SIG-M5 treated with dmso at 0.1 percent for 504 hours (cell line): ENCODE data around the gene PTPRN2.

ENCODE experiments used
- DNase-seq: peaks from one replicate; lab custom pipeline; 2025; ENCODE audit not compliant: unreplicated experiment; lab: John Stamatoyannopoulos, UW

The PTPRN2 gene

GRCh38 chr7:157865351-157866165 is 722.1 kb downstream of the PTPRN2 start:
- DNase-seq = no peak

- no peak for DNase-seq
Measured at GRCh38 chr7:157864911-157865310, 722.7 kb downstream of the PTPRN2 start.

GRCh38 chr7:157863906-157864810 is 723.5 kb downstream of the PTPRN2 start:
- DNase-seq = no peak

- DNase-seq = no peak
Measured at GRCh38 chr7:157863176-157863575, 724.4 kb downstream of the PTPRN2 start.

- no peak for DNase-seq
Measured at GRCh38 chr7:157862731-157863130, 724.9 kb downstream of the PTPRN2 start.

GRCh38 chr7:157861551-157861950 is 726.1 kb downstream of the PTPRN2 start:
- DNase-seq = no peak

- no peak for DNase-seq
Measured at GRCh38 chr7:157861031-157861491, 726.6 kb downstream of the PTPRN2 start.

- DNase-seq = no peak
Measured at GRCh38 chr7:157860406-157860805, 727.2 kb downstream of the PTPRN2 start.

- no peak for DNase-seq
Measured at GRCh38 chr7:157859915-157860314, 727.7 kb downstream of the PTPRN2 start.

GRCh38 chr7:157857578-157858075 is 730.0 kb downstream of the PTPRN2 start:
- DNase-seq = no peak

GRCh38 chr7:157856873-157857577 is 730.6 kb downstream of the PTPRN2 start:
- DNase-seq = no peak

GRCh38 chr7:157855452-157856213 is 732.0 kb downstream of the PTPRN2 start:
- DNase-seq = no peak

- no peak for DNase-seq
Measured at GRCh38 chr7:157855016-157855415, 732.6 kb downstream of the PTPRN2 start.

- DNase-seq = peak; percentile 76
Measured at GRCh38 chr7:157854066-157854891, 733.3 kb downstream of the PTPRN2 start.

GRCh38 chr7:157853789-157854065 is 733.9 kb downstream of the PTPRN2 start:
- DNase-seq = no peak

GRCh38 chr7:157853076-157853788 is 734.4 kb downstream of the PTPRN2 start:
- no peak for DNase-seq

- DNase-seq = peak; percentile 51
Measured at GRCh38 chr7:157851501-157852067, 736.0 kb downstream of the PTPRN2 start.
